ENCODE data around the gene GCN1. TPM values are rescaled to one million over a fixed set of nuclear protein-coding genes. Genes with fewer than 3 reads are reported as not detected.
A peak's percentile ranks its signal among the peaks of the same experiment; 100 is the strongest.
"Not testable (repeated sequence)": the region's sequence is repeated elsewhere in the genome, so short reads cannot be mapped to it uniquely, and the experiment has no call there.

The GCN1 gene
- total RNA-seq, 1 donor from 2014 or later, result 92.3 TPM

GRCh38 chr12:120211243-120211903 lies 16.9 kb upstream of the GCN1 start:
- Mint-ChIP-seq H3K4me3 (ENCODE audit: unreplicated experiment) (no peak overlapping the region), H3K27ac (ENCODE audit: unreplicated experiment) (peak overlapping the region; percentile 58), H3K9me3 (ENCODE audit: low read depth) (no peaks in the 10 kb centered on the region), H3K27me3 (ENCODE audit: low read depth) (no peaks in the 10 kb centered on the region), H3K36me3 (ENCODE audit: low read depth) (peaks cover 17% of the 10 kb centered on the region), H3K4me1 (ENCODE audit: low read depth) (no peaks in the 10 kb centered on the region)
- no peak for TF ChIP-seq CTCF (IDR thresholded peaks at IDR 0.05)
- no peak for DNase-seq (ENCODE audit: low spot score)

GRCh38 chr12:120209851-120210250 lies 15.3 kb upstream of the GCN1 start:
- no peak for TF ChIP-seq CTCF (IDR thresholded peaks at IDR 0.05)
- no peak for DNase-seq (ENCODE audit: low spot score)
- Mint-ChIP-seq H3K27ac (ENCODE audit: unreplicated experiment) (no peak overlapping the region), H3K36me3 (ENCODE audit: low read depth) (peaks cover 16% of the 10 kb centered on the region), H3K4me3 (ENCODE audit: unreplicated experiment) (no peak overlapping the region), H3K27me3 (ENCODE audit: low read depth) (no peaks in the 10 kb centered on the region), H3K4me1 (ENCODE audit: low read depth) (no peaks in the 10 kb centered on the region), H3K9me3 (ENCODE audit: low read depth) (no peaks in the 10 kb centered on the region)

DNA sequence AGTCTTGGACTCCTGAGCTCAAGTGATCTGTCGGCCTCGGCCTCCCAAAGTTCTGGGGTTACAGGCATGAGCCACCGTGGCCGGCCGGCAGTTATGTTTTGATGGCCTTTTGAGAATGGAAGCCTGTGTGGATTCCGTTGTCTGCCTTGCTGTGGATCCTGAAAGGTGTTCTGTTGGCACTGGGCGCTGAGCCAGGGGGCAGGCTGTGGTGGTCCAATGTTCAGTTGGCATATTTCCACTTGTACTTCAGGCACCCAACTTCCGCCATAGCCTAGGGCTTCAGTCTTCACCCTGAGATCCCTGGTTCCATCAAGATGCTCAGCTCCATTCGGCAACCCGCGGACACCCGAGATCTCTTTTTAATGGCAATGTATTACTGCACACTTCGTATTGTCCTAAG lies 12.7 kb upstream of the GCN1 start:
- H3K4me3 Mint-ChIP-seq (ENCODE audit: unreplicated experiment), result no peak overlapping the region
- no peaks in the 10 kb centered on the region for H3K9me3 Mint-ChIP-seq (ENCODE audit: low read depth)
- DNase-seq (ENCODE audit: low spot score), result no peak
- no peak for TF ChIP-seq CTCF (IDR thresholded peaks at IDR 0.05)
- H3K4me1 Mint-ChIP-seq (ENCODE audit: low read depth), result peaks cover 3% of the 10 kb centered on the region
- peaks cover 12% of the 10 kb centered on the region for H3K36me3 Mint-ChIP-seq (ENCODE audit: low read depth)
- no peaks in the 10 kb centered on the region for H3K27me3 Mint-ChIP-seq (ENCODE audit: low read depth)
- H3K27ac Mint-ChIP-seq (ENCODE audit: unreplicated experiment), result no peak overlapping the region

- not testable (repeated sequence) for H3K4me3 Mint-ChIP-seq (ENCODE audit: unreplicated experiment); H3K4me1 Mint-ChIP-seq (ENCODE audit: low read depth); H3K27ac Mint-ChIP-seq (ENCODE audit: unreplicated experiment); DNase-seq (ENCODE audit: low spot score); H3K27me3 Mint-ChIP-seq (ENCODE audit: low read depth); H3K36me3 Mint-ChIP-seq (ENCODE audit: low read depth); H3K9me3 Mint-ChIP-seq (ENCODE audit: low read depth)
Measured at GRCh38 chr12:120206781-120207180, 12.3 kb upstream of the GCN1 start.

- Mint-ChIP-seq H3K27ac (ENCODE audit: unreplicated experiment) (no peak overlapping the region), H3K9me3 (ENCODE audit: low read depth) (no peaks in the 10 kb centered on the region), H3K4me3 (ENCODE audit: unreplicated experiment) (no peak overlapping the region), H3K27me3 (ENCODE audit: low read depth) (no peaks in the 10 kb centered on the region), H3K4me1 (ENCODE audit: low read depth) (peaks cover 7% of the 10 kb centered on the region), H3K36me3 (ENCODE audit: low read depth) (peaks cover 4% of the 10 kb centered on the region)
- TF ChIP-seq CTCF (IDR thresholded peaks at IDR 0.05), result no peak
- no peak for DNase-seq (ENCODE audit: low spot score)
Measured at GRCh38 chr12:120206228-120206627, 11.7 kb upstream of the GCN1 start.

GRCh38 chr12:120204171-120204570 lies 9.7 kb upstream of the GCN1 start:
- TF ChIP-seq CTCF (IDR thresholded peaks at IDR 0.05), result no peak
- Mint-ChIP-seq H3K36me3 (ENCODE audit: low read depth) (peaks cover 7% of the 10 kb centered on the region), H3K4me1 (ENCODE audit: low read depth) (peaks cover 18% of the 10 kb centered on the region), H3K4me3 (ENCODE audit: unreplicated experiment) (no peak overlapping the region), H3K27ac (ENCODE audit: unreplicated experiment) (no peak overlapping the region), H3K9me3 (ENCODE audit: low read depth) (no peaks in the 10 kb centered on the region), H3K27me3 (ENCODE audit: low read depth) (no peaks in the 10 kb centered on the region)
- no peak for DNase-seq (ENCODE audit: low spot score)
